Subcutaneous abdominal adipose tissue (tissue), 5 donors: ENCODE measurements around the gene COX4I2.

Source experiments
- H3K27ac ChIP-seq: one replicate; pipeline ENCODE4 v1.7.0; 2013; ENCODE audit warnings: low read depth, mild to moderate bottlenecking, inconsistent platforms, low read length, moderate library complexity
- H3K27me3 ChIP-seq, 5 donors: one replicate each; pipeline ENCODE4 v1.7.0; 2013; ENCODE audit warnings: low read length in 5 of 5, inconsistent platforms in 1 of 5; ENCODE audit not compliant: control insufficient read depth in 5 of 5, insufficient read depth in 4 of 5
- H3K36me3 ChIP-seq, 5 donors: one replicate each; pipeline ENCODE4 v1.7.0; 2013; ENCODE audit warnings: low read length in 5 of 5; ENCODE audit not compliant: control insufficient read depth in 5 of 5, insufficient read depth in 5 of 5
- H3K4me1 ChIP-seq, 5 donors: one replicate each; pipeline ENCODE4 v1.7.0; 2013; ENCODE audit warnings: low read length in 5 of 5, mild to moderate bottlenecking in 3 of 5, moderate library complexity in 1 of 5; ENCODE audit not compliant: control insufficient read depth in 5 of 5, insufficient read depth in 5 of 5
- H3K4me3 ChIP-seq, 5 donors: one replicate each; pipeline ENCODE4 v1.7.0; 2013; ENCODE audit warnings: low read length in 5 of 5, low read depth in 1 of 5
- H3K9ac ChIP-seq, 5 donors: one replicate each; pipeline ENCODE4 v1.7.0; 2013; ENCODE audit warnings: low read length in 5 of 5, mild to moderate bottlenecking in 4 of 5, moderate library complexity in 3 of 5
- H3K9me3 ChIP-seq, 5 donors: one replicate each; pipeline ENCODE4 v1.7.0; 2013; ENCODE audit warnings: low read length in 5 of 5; ENCODE audit not compliant: control insufficient read depth in 5 of 5
- donor health status: healthy.
- donor health status: healthy.
- donor health status: healthy.
- donor health status: healthy.
- donor health status: healthy.

COX4I2 gene

DNA sequence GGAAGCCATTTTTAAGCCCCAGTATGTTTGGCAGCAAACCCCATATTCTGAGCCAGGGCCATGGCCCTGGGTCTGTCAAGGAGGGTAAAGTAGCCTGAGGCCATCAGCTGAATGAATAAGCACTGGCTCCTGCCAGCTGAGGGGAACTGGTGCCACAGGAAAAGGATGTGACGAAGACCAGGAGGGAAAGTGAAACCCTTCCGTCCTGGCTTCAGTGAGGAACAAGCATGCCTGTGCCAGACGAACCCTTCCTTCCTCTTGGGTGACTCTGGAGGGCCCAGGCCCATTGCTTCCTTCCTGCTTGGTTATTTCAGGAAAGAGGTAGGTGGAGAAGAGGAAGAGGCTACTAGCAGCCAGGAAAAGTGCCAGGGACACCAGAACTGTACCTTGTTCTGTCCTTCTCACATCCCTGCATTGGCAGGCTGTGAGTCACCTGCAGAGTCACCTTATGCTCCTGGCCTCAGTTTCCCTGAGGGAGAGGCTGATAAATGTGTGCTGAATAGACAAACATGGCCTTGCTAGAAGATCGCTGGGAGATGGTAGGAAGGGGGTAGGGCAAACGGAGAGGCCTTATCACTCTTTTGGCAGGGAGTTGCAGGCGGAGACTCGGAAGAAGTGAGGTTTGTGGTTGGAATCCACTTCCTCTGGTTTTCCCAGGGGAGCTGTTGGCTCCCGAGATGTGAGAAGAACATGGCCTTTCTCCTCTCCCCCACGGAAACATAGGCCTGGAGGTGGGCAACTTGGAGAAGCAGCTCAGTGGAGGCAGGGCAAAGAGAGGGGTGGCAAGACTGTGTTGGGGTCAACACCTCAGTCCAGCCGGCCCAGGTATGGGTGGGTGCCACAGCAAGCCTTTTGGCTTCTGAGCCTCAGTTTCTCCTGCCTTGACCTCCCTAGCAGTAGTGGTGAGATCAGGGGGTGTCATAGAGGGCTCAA lies 37.4 kb downstream of the COX4I2 start:
- H3K36me3 ChIP-seq = peaks cover 0 to 30% (median 23%) of the 10 kb centered on the region in 5 donors
- peaks cover 19 to 84% (median 61%) of the 10 kb centered on the region in 5 donors for H3K4me1 ChIP-seq
- H3K9ac ChIP-seq = peak overlapping the region in 4 of 5 donors; percentile 0 to 42 (median 12)
- peak overlapping the region; percentile 67 for H3K27ac ChIP-seq
- no peaks in the 10 kb centered on the region for H3K27me3 ChIP-seq
- no peaks in the 10 kb centered on the region for H3K9me3 ChIP-seq
- peak overlapping the region; percentile 11 to 59 (median 49) for H3K4me3 ChIP-seq

DNA sequence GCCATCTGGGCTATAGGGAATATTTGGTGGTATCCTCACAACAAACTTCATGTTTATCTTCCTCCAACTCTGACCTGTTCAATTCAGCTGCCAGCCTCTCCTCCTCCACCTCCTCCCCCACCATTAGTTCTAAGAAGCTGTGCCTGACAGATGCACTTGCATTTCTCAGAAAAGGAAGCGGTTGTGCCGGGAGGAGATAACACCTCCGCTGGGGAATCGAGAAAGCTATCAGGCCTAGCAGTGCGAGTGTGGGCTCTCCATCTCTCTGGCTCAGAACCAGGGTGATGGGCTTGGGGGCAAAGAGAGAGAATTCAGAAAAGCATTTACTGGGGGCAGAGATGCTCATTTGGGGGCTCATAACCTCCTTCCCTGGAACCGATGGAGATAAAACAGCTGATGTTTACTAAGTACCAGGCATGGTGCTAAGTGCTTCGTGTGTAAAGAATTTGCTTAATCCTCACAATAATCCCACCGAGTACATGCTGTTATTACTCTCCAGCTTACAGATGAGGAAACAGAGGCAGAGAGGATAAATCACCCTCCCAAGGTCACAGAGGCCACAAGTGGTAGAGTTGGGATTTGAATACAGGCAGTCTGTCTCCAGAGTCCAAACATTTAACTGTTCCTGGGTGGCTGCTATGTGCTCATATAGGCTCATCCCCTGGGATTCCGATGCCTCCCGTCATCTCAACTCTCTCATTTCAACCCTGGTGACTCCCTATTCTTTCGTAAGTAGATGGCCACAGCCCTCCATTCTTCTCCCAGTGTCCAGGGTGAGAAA lies 38.3 kb downstream of the COX4I2 start:
- H3K4me1 ChIP-seq = peaks cover 11 to 84% (median 61%) of the 10 kb centered on the region in 5 donors
- peak overlapping the region; percentile 11 to 59 (median 43) for H3K4me3 ChIP-seq
- H3K27me3 ChIP-seq = no peaks in the 10 kb centered on the region
- H3K36me3 ChIP-seq = peaks cover 2 to 39% (median 23%) of the 10 kb centered on the region in 5 donors
- peak overlapping the region; percentile 67 for H3K27ac ChIP-seq
- H3K9ac ChIP-seq = peak overlapping the region in 2 of 5 donors; percentile 3 to 44
- H3K9me3 ChIP-seq = no peaks in the 10 kb centered on the region

DNA sequence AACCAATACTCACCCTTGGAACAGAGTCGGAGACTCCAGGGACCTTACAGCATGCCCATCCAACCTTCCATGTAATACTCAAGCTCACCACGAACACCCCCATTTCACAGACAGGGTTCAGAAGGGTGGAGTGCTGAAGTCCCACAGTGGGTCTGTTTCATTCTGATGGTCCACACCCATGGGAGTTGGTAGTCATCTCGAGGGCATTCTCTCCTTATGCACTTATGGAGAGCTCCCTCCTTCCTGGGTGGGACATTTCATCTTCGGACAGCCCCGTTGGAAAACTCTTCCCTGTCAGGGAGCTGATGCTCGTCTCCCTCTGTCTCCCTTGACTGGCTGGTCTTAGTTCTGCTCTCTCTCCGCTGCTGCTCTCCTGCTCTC lies 38.9 kb downstream of the COX4I2 start:
- H3K27me3 ChIP-seq = no peaks in the 10 kb centered on the region
- peak overlapping the region; percentile 67 for H3K27ac ChIP-seq
- H3K9ac ChIP-seq = peak overlapping the region in 1 of 5 donors; percentile 44
- peaks cover 11 to 81% (median 61%) of the 10 kb centered on the region in 5 donors for H3K4me1 ChIP-seq
- no peaks in the 10 kb centered on the region for H3K9me3 ChIP-seq
- no peak overlapping the region for H3K4me3 ChIP-seq
- H3K36me3 ChIP-seq = peaks cover 2 to 43% (median 23%) of the 10 kb centered on the region in 5 donors

DNA sequence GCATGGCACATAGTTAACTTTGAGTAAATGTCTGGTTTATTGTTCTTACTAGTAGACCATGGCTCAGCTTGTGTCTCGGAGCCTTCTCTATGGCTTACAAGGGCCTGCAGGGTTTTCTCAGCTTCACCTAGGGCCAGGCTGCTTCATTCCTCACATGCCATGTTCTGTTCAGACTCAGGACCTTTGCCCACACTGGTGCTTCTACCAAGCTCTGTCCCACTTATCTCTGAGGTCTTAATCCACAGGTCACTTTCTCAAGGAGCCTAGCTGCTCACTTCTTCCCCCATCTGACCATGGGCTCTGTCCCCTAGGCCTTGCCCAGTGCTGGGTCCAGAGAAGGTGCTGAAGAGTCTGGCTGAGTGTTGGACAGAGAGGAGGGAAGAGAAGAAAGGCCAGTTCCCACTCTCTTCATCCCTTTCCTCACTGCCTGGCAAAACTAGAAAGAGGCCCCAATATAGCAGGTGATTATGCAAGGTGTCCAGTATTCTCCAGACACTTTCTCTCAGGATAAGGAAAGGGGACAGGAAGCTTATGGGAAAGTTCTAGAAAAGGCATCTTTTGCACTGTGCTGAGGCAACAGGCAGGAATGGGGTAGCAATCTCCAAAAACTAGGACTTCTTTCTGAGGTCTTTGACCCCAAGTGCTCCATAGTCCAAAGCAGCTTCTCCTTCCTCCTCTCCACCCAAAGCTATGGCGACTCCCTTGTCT lies 40.0 kb downstream of the COX4I2 start:
- no peak overlapping the region for H3K9ac ChIP-seq

DNA sequence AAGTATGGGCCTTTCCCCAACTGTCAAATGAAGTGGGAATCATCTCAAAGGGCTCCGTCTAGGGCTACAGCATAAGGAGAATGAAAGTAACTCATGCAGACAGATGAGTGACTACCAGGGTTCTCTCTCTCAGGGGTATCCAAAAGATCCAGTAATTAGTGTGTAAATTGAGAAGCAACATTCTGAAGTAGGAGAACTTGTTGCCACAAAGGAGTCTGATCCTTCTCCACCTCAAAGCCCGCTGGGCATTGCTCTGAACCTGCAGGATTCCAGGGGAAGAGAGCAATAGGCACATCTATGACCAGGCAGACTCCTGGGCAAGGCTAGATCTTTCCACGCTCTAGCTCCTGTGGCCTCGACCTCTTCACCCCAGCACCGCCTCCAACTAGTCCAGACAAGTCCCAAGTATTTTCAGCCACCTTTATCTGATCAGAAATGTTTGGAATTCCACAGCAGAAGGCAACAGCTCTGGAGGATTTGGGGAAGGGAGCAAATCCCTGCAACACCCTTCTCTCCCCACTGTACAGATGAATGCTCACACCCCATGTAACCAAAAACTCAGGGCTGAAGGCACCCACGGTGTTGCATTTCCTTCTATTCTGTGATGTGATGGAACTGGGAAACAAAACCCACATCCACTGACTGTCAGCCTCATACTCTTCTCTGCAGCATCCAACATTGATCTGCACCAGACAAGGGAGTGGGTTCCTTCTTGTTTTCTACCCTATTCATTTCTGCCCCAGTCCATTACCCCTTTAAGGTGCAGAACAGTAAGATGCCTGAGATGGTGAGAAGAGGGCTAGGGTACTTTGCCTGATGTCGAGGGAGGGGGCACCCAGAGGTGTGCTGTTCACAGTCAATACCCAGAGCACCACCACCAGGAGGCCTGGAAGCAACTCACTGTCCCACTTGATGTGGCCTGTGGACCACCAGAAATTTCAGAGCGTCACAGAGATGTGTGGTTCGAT lies 41.0 kb downstream of the COX4I2 start:
- Histone ChIP-seq H3K4me3 (no peak overlapping the region), H3K27me3 (no peaks in the 10 kb centered on the region), H3K9me3 (no peaks in the 10 kb centered on the region), H3K9ac (peak overlapping the region in 1 of 5 donors; percentile 9), H3K36me3 (peaks cover 2 to 40% (median 18%) of the 10 kb centered on the region in 5 donors), H3K27ac (peak overlapping the region; percentile 3), H3K4me1 (peaks cover 11 to 86% (median 61%) of the 10 kb centered on the region in 5 donors)

More for the DNA sequence above, 40.0 kb downstream of the COX4I2 start:
- no peaks in the 10 kb centered on the region for H3K27me3 ChIP-seq
- peaks cover 11 to 82% (median 61%) of the 10 kb centered on the region in 5 donors for H3K4me1 ChIP-seq
- H3K4me3 ChIP-seq = no peak overlapping the region
- peaks cover 2 to 40% (median 20%) of the 10 kb centered on the region in 5 donors for H3K36me3 ChIP-seq
- peak overlapping the region; percentile 3 for H3K27ac ChIP-seq
- no peaks in the 10 kb centered on the region for H3K9me3 ChIP-seq

DNA sequence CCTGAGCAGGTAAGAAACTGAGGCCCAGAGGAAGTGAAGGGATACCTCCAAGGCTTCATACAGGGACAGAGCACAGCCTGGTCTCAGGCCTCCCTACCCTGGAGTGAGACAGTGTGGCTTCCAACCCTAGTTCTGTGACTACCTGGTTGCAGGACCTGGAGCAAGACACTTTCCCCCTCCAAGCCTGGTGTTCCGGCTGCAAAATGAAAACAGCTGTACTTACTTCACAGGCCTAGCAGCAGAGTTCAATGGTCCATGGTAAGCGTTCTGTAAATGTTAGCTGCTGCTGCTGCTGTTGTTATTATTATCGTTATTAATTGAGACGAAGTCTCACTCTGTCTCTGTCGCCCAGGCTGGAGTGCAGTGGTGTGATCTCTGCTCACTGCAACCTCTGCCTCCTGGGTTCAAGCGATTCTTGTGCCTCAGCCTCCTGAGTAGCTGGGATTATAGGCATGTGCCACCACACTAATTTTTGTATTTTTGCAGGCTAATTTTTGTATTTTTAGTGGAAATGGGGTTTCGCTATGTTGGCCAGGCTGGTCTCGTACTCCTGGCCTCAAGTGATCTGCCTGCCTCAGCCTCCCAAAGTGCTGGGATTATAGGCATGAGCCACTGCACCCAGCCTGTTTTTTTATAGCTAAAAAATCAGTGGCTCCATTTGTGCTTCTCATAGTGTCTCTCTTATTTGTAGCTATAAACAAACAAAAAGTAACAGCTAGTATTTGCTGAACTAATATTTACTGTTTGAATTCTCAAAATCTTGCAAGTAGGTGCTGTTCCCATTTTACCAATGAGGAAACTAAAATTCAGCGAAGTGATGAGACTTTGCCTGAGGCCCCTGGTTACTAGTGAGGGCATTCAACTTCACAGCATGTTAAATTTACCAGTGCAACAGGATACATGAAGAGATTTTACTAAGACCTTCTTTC lies 41.9 kb downstream of the COX4I2 start:
- no peak overlapping the region for H3K27ac ChIP-seq
- H3K4me1 ChIP-seq = peaks cover 6 to 85% (median 56%) of the 10 kb centered on the region in 5 donors
- H3K27me3 ChIP-seq = no peaks in the 10 kb centered on the region
- no peak overlapping the region for H3K4me3 ChIP-seq
- peaks cover 2 to 50% (median 22%) of the 10 kb centered on the region in 5 donors for H3K36me3 ChIP-seq
- H3K9ac ChIP-seq = peak overlapping the region in 1 of 5 donors; percentile 9
- no peaks in the 10 kb centered on the region for H3K9me3 ChIP-seq

DNA sequence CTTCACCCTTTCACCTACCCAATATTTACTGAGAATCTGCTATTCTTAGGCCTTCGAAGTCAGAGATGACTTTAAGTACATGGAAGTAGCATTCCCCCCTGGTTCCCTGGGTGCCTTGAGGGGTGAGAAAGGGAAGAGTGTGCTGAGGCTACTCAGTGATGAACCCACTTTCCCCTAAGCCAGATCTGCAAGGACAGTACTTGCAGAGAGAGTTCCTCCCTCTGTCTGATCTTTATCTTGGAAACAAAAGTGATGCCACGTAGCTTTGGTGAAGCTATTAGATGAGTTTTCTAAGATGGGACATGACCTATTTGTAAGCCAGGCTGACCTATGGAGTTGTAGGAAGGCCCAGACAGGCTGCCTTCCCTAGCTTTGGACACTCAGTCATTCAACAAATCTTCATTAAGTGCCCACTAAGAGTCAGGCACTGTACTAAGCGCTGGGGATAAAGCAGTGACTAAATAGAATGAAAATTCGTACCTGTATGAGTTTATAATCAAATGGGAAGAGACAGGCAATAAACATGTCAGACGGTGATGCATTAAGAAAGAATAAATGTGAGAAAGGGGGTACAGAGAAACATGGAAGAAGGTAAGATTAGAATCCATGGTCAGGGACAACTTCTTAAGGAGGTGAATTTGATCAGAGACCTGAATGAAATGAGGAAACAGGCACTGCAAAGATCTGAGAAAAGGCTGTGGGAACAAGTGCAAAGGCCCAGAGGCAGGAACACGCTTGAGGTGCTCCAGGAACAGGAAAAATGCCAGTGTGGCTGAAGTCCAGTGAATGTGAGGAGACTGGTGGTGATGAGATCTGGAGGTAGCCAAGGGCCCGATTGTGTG lies 42.8 kb downstream of the COX4I2 start:
- Histone ChIP-seq H3K27ac (no peak overlapping the region), H3K4me1 (peaks cover 1 to 82% (median 47%) of the 10 kb centered on the region in 5 donors), H3K9ac (peak overlapping the region in 1 of 5 donors; percentile 18), H3K27me3 (no peaks in the 10 kb centered on the region), H3K36me3 (peaks cover 2 to 52% (median 22%) of the 10 kb centered on the region in 5 donors), H3K9me3 (no peaks in the 10 kb centered on the region), H3K4me3 (no peak overlapping the region)
